Measurements from ENCODE around the gene PSME4.

PSME4 gene

DNA sequence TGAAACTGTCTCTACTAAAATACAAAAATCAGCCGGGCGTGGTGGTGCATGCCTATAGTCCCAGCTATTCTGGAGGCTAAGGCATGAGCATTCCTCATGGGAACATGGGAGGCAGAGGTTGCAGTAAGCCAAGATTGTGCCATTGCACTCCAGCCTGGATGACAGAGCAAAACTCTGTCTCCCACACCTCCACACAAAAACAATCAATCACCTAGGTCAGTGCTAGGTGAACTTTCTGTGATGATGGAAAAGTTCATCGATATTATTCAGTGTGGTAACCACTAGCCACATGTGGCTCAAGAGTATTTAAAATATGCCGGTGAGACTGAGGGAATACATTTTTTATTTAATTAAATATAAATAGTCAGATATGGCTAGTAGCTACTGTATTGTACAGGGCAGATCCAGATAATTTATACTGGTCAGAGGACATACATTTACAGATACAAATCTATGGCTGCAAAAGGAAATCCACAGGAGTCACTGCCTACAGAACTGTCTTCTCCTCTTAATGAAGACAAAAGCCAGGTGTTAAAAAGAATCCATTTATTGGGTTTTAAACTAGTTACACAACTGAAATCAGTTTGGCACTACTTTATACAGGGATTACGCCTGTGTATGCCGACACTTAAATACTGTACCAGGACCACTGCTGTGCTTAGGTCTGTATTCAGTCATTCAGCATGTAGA lies 107.1 kb downstream of the PSME4 start:
- Histone ChIP-seq H3K36me3 (peaks cover 40% of the 10 kb centered on the region), H3K9me3 (ENCODE audit: severe bottlenecking) (no peaks in the 10 kb centered on the region), H3K27me3 (ENCODE audit: insufficient read depth, low read depth, severe bottlenecking) (no peaks in the 10 kb centered on the region), H3K4me3 (ENCODE audit: low read depth, low read length) (no peak overlapping the region), H3K27ac (no peak overlapping the region; the same call in 1 of the 2 replicates)
- TF ChIP-seq, protein P1, sequence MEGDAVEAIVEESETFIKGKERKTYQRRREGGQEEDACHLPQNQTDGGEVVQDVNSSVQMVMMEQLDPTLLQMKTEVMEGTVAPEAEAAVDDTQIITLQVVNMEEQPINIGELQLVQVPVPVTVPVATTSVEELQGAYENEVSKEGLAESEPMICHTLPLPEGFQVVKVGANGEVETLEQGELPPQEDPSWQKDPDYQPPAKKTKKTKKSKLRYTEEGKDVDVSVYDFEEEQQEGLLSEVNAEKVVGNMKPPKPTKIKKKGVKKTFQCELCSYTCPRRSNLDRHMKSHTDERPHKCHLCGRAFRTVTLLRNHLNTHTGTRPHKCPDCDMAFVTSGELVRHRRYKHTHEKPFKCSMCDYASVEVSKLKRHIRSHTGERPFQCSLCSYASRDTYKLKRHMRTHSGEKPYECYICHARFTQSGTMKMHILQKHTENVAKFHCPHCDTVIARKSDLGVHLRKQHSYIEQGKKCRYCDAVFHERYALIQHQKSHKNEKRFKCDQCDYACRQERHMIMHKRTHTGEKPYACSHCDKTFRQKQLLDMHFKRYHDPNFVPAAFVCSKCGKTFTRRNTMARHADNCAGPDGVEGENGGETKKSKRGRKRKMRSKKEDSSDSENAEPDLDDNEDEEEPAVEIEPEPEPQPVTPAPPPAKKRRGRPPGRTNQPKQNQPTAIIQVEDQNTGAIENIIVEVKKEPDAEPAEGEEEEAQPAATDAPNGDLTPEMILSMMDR (IDR thresholded peaks at IDR 0.05; ENCODE audit: low read depth, low read length), result no peak
- DNase-seq, result no peak

DNA sequence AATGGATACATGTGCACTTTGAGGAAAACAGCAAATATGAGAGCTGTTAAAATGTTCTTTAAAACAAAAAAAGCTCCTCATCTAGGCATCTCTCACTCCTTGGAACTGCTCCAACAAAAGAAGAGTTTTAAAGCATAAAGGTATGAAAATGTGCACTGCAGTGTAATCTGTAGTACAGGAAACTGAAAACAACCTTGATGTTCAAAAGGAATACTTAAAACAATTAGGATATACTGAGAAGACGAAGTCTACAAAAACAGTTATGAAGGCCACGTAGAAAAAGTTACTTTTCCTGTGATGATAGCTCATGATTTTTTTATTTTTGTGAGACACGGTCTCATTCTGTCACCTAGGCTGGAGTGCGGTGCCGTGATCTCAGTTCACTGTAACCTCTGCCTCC lies 109.0 kb downstream of the PSME4 start:
- Histone ChIP-seq H3K27me3 (ENCODE audit: insufficient read depth, low read depth, severe bottlenecking) (no peaks in the 10 kb centered on the region), H3K9me3 (ENCODE audit: severe bottlenecking) (no peaks in the 10 kb centered on the region), H3K36me3 (peaks cover 32% of the 10 kb centered on the region), H3K4me3 (ENCODE audit: low read depth, low read length) (no peak overlapping the region), H3K27ac (no peak overlapping the region)
- TF ChIP-seq, protein P1 (IDR thresholded peaks at IDR 0.05; ENCODE audit: low read depth, low read length), result no peak
- no peak for DNase-seq

DNA sequence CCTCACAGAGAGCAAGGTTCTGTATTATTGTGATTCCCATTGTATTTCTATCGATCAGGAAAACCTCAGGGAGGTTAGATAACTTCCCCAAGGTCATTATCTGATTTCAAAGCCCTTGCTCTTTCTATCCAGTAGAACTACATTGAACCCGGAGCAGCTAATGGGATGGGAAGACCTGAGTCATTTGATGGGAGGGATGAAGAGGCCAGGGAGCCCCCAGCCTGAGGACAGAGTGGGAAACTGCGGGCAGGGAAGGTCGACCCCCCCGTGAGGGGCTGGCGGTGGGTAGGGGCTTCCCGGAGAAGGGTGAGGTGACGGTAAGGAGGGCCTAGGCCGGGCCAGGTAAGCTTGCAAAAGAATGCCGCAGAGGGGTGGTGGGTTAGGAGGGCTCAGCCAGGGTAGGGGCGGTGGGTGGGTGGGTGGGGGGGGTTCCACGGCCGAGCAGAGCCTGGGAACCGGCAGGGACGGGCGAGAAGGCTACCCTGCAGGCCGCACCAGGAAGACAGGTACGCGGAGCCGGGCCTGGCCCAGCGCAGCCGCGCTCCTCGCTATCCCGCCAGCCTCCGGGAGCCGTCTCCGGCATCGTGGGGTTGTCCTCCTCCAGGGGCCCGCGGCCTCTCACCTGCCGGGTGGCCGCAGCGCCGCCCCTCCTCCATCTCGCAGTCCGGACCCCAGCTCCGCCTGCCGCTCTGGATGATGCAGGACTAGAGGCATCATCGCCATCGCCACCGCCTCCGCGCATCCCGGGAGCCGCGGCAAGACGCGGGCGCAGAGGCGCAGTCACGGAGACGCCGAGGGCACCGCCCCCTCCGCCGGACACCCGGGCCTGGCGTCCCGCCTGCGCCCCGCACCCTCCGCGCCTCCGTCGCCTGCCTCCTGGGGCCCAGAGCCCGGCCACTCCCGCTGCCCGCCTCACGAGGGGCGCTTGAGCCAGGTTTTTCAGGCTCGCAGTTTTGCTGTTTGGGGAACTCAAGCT lies 111.3 kb downstream of the PSME4 start, which contains the start of gene GPR75:
GPR75 (minus strand) TSS at position 762 of the 976 bp plus-strand sequence. CDS start 5,211 bp downstream, outside the sequence.
- H3K27ac ChIP-seq, result no peak within 1 kb of the TSS
- no peak for DNase-seq
- no peaks in the 10 kb centered on the region for H3K27me3 ChIP-seq (ENCODE audit: insufficient read depth, low read depth, severe bottlenecking)
- no peaks in the 10 kb centered on the region for H3K9me3 ChIP-seq (ENCODE audit: severe bottlenecking)
- TF ChIP-seq, protein P1 (IDR thresholded peaks at IDR 0.05; ENCODE audit: low read depth, low read length), result no peak
- H3K36me3 ChIP-seq, result peaks cover 16% of the 10 kb centered on the region
- H3K4me3 ChIP-seq (ENCODE audit: low read depth, low read length), result no peak within 1 kb of the TSS

DNA sequence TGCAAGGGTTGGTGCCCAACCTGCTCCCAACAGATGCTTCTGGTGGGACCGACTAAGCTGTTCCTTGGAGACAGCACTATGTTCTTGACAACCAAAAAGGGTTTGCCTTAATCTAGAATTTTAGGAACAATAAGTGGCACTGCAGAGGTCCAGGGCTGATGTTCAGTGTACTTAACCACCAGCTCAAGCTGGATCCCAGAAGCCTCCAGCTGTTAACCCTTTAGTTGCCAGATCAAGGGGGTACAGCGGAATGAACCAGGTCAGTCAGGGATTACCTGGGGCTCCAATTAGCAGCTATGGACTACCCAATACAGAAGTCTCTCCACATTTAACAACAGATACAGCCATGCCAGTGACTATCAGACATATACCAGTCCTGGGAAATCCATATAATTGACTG lies 114.5 kb downstream of the PSME4 start:
- no peak for DNase-seq
- peaks cover 15% of the 10 kb centered on the region for H3K36me3 ChIP-seq
- no peak overlapping the region for H3K27ac ChIP-seq
- no peak overlapping the region for H3K4me3 ChIP-seq (ENCODE audit: low read depth, low read length)
- TF ChIP-seq, protein P1 (IDR thresholded peaks at IDR 0.05; ENCODE audit: low read depth, low read length), result no peak
- no peaks in the 10 kb centered on the region for H3K27me3 ChIP-seq (ENCODE audit: insufficient read depth, low read depth, severe bottlenecking)
- no peaks in the 10 kb centered on the region for H3K9me3 ChIP-seq (ENCODE audit: severe bottlenecking)

DNA sequence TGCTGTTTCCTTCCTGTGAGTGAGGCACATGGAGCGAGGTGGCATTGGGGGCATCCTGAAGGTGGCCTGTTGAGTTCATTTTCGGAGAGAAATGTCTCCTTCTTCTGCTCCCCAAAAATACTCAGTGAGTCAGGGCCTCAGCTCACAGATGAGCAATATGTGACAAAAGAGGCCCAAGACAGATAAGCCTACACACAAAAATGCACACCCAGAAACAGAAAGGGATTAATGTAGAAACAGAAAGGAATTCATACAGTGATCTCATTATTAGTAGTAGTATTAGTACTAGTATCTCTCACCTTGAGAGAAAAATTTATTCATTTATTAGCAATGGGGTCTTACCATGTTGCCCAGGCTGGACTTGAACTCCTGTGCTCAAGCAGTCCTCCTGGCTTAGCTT lies 116.1 kb downstream of the PSME4 start:
- Histone ChIP-seq H3K9me3 (ENCODE audit: severe bottlenecking) (no peaks in the 10 kb centered on the region), H3K27me3 (ENCODE audit: insufficient read depth, low read depth, severe bottlenecking) (no peaks in the 10 kb centered on the region), H3K36me3 (peaks cover 12% of the 10 kb centered on the region), H3K27ac (no peak overlapping the region), H3K4me3 (ENCODE audit: low read depth, low read length) (no peak overlapping the region)
- DNase-seq, result no peak
- TF ChIP-seq, protein P1 (IDR thresholded peaks at IDR 0.05; ENCODE audit: low read depth, low read length), result no peak

Measured in WERI-Rb-1 (cell line).